ACHN (cell line): ENCODE results near the gene PSMB3.

Experiments used
- DNase-seq: peaks from one replicate; pipeline ENCODE4 v3.0.0-alpha.2; 2015
- in situ Hi-C: cut with HindIII; loops from 2 replicates; pipeline ENCODE4 v1.10.0; 2017; ENCODE audit warnings: low sequenced_read_pairs, low pct_ligation_motif_present, low pct_unique_long_range_greater_than_20kb

The PSMB3 gene

DNA sequence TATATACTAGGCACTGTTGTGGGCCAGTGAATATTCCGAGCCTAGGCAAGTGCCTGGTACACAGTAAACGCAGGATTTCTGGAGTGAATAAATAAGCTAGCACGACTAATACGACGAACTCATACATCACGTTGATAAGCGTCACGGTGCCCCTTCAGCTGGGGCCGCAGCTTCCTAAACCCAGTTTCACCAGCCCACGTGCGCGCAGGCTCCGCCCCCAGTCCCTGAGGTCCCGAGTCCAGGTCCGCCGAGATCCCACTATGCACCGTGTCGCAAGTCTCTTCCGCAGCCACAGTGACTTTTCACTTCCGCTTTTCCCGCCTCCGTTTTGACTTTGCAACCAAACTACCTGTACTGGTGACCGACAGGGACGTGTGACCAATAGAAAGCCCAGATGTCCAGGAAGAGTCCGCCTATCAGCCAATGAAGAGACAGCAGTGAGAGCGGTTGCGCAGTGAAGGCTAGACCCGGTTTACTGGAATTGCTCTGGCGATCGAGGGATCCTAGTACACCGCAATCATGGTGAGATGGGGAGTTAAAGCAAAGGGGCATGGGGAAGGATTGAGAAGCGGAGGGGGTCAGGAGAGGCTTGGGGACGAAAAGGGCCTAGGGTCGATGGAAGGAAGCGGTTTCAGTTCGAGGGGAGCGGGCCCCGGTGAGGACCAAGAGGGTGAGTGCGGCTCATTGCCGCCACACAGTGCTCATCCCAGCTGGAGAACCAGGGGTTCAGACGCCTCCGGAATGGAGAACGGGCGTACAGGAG lies at the start of gene PSMB3:
Gene PSMB3, plus strand, starts transcription at position 434 of the 763 bp plus-strand sequence. Its CDS starts 86 bp downstream, at position 520.
- in situ Hi-C loops: no loop called here
- DNase-seq: peak; percentile 100

DNA sequence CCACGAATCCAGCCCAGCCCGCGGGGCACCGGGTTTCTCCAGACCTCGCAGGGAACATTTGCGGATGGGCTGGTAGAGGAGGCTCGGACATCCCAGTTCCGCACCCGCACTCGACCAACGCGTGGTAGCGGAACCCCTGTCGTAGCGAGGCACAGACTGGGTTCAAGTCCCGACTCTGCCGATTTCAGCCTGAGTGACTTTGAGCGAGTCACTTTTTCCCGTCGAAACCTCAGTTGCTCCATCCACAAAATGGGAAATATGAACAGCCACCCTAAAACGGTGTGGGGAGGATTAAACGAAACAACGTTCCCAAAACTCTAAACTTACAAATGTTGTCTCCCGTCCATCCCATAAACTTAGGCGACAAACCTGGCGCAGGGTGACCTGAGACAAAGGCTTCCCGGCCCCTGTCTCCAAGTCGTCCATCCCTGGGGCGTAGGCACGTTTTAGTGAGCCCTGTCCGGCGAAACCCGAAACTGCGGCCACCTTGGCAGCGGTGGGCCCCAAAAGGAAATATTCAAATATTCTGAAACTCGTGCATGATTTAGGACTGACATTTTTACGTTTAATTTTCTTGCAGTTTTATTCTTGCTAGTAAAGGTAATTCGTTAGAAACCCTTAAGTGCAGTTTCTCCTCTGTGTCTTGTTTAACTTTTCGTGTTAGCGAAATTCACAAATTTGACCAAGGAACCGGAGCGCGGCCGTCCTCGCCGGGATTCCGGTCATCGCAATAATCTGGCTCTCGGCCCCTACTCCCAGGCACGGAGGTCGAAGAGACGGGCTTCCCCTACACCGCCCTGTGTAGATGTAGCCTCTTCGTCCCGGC lies 49.4 kb upstream of the PSMB3 start:
- in situ Hi-C loops: no loop called here
- DNase-seq: peak; percentile 62

DNA sequence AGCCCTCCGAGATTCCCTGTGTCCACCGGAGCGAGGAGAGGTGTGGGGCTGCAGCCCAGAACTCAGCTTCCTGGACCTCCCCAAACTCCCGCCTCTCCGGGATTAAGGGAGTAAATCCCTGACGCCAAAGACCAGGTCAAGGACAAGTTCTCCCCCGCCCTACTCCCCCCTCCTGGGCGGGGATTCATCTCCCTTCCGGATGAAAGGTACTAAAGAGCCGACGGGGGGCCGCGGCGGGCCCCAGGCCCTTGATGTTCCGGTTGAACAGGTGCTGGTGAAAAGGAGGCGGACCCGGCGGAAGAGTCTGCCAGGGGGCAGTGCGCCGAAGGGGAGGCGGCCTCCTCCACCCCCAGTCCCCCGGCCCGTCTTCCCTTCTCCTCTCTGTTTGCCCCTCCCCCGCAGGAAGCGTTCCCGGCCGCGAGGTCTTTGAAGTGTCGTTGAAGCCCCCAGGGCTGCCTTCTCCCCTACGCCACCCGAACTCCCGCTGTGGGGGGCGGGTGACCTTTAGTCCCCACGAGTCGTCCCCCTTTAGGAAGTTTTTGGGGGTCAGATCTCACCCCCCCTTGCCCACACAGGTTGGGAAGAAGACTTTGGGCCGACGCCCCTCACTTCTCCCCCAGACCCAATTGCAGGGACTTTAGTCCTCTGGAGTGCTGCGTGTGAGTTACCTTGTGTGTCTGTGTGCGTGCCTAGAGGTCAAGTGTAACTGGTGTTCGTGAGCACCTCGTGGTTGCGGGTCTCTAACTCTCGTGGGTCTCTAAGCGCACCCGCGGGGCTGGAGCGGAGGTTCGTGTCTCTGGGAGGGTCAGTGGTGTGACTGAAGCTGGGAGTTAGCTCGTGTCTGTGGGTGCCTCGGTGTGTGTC lies 48.6 kb upstream of the PSMB3 start:
- peak; percentile 90 for DNase-seq

DNA sequence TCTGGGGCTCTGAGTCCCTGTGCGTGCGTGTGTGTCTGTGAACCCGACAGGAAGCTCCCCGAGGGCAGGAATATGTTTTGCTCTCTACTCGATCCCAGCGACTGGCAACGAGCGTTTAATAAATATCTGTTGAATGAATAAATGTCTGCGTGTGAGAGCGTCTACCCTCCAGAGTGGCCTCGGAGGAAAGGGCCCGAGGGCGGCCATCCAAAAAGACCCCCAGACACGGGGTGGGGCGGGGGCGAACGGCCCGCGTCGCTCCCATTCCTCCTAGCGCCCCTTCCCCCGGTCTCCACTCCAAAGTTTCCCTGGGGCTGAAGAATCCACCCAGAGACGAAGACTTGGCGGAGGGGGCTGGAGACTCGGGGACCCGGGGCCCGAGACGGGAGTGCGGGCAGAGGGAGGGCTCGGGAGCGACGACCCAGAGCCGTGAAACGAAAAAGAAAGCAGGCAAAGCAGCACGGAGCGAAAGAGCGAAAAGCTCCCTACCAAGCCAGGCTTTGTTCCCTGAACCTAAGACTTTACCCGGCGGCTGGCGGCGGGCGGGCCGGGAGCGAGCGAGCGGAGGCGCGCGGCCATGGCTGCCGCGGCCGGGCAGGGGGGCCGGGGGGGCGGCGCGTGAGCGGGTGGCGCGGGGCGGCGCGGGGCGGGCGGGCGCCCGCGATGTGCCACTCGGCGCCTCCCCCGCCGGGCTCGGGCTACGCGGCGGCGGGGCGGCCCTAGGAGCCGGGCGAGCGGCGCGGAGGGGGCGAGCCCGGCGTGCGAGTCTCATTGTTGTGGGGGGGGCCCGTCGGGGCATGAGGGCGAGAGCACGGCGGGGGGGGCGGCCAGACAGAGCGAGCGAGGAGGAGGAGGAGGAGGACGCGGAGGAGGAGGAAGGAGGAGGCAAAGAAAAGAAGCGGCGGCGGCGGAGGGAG lies 47.7 kb upstream of the PSMB3 start, which contains the start of gene MLLT6:
Gene MLLT6, plus strand, starts transcription at position 668 of the 917 bp plus-strand sequence. CDS start 360 bp downstream, outside the sequence.
- in situ Hi-C loops: no loop called here
- DNase-seq: peak; percentile 85

More for the DNA sequence above, 48.6 kb upstream of the PSMB3 start:
- in situ Hi-C loops: no loop called here

DNA sequence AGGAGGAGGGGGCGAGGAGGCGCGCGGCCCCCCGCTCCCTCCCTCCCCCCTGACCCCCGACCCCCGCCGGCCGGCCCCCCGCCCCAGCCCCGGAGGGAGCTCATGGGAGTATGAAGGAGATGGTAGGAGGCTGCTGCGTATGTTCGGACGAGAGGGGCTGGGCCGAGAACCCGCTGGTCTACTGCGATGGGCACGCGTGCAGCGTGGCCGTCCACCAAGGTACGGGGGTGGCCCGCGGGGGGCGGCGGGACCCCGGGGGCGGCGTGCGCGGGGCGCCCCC lies 47.1 kb upstream of the PSMB3 start:
- in situ Hi-C loops: no loop called here
- DNase-seq: no peak

DNA sequence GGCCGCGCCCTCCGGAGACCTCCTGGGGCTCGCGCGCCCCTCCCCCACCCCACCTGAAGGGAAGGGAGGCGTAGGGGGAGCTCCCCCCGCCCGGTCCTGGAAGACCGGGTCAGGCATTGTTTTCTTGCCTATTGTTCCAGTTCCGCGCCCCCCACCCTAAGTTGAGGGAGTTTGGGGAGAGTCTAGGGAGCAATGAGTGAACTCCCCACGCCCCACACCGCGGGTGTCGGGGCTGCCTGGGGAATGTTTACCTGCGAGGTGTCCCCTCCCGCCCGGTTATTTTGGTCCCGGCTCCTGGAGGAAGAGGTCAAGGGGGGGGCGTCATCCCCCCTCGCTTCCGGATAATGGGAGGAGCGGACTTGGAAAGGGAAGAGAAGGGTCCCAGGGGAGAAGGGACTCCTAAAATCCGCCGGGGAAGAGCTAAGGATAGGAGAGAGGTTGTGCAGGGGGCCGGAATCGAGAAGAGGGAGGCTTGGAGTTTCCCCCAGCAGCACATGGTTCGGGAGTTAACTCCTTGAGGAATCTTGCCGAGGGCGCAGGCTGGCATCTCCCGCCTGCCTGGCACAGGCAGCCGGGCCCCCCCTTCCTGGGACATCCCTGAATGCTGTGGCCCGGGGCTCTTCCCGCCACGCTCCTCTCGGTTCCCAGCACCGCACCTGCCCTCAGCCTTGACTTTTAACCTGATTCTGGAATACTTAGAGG lies 46.6 kb upstream of the PSMB3 start:
- in situ Hi-C loops: no loop called here
- DNase-seq: peak; percentile 46

DNA sequence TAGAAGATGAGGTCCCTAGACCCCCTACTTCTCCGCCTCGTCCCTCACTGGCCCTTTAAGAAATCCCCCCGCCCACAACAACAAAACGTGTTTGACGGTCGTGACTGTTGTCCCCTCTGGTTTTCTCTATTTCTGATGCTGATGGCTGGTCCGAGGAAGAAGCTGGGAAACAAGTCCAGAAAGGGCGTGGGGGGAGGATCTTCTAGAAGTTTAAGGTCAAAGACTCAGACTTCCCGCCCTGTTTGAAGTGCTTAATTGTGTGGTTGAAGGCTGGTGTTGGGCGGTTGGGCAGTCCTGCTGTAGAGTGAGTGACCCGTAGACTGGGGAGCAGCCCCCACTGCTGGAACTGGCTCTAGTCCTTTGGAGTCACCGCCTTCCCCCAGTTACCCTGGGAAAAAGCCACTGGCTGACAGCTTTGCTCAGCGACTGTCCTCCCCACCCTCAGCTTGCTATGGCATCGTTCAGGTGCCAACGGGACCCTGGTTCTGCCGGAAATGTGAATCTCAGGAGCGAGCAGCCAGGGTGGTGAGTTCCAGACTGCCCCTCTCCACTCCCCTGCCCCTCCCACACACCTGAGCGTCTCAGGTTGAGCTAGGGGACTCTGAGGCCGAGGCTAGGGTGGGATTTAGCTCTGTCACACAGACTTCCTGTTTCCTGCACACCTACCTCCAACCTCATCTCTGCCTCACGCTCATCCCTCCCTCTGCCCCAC lies 45.9 kb upstream of the PSMB3 start:
- no peak for DNase-seq
- in situ Hi-C loops: no loop called here

DNA sequence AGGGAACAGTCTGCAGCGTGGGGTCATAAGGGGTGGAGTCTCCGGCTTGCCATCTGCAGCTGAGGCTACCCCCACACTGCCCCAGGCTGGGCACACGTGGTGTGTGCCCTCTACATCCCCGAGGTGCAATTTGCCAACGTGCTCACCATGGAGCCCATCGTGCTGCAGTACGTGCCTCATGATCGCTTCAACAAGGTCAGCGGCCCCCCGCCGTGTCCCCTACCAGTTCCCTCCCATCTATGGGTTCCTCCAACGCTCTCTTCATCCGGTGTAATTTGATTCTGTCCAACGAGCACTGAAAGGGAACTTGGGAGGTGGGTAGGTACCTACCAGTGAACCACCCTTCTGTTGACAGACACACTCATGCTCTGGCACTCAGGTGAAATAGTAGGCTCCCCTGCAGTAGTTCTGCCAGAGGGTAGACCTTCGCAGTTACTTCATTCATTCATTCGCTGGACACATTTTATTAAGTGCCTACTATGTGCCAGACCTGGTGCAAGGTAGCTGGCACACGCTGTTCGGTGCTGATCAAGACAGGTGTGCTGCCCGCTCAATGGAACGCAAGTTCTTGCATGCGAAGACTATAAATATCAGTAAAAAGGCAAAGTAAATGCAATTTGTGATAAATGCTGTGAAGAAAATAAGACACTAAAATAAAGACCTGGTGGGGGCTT lies 44.7 kb upstream of the PSMB3 start:
- in situ Hi-C loops: no loop called here
- DNase-seq: no peak

DNA sequence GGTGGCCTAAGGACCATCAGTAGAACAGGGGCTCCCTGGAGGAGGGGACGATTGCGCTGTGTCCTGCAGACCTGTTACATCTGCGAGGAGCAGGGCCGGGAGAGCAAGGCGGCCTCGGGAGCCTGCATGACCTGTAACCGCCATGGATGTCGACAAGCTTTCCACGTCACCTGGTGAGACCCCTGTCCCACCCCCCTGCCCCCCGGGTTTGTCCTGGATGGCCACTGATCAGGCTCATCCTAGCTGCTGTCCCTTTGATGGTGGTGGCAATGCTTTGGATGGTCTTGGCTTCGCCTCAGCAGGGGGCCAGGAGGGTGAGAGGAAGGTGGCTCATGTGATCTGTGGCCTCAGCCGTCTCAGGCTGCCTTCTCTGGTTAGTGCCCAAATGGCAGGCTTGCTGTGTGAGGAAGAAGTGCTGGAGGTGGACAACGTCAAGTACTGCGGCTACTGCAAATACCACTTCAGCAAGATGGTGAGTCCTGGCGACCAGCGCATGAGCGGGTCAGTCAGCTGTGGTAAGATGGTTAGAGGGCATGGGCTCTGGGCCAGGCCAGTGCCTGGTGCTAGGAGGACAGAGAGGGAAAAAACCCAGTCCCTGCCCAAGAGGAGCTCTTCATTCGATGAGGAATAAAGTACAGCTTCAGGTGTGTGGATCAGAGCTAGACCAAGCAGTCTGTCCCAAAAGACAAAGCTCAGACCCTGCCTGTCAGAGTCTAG lies 43.3 kb upstream of the PSMB3 start:
- in situ Hi-C loops: no loop called here
- no peak for DNase-seq

DNA sequence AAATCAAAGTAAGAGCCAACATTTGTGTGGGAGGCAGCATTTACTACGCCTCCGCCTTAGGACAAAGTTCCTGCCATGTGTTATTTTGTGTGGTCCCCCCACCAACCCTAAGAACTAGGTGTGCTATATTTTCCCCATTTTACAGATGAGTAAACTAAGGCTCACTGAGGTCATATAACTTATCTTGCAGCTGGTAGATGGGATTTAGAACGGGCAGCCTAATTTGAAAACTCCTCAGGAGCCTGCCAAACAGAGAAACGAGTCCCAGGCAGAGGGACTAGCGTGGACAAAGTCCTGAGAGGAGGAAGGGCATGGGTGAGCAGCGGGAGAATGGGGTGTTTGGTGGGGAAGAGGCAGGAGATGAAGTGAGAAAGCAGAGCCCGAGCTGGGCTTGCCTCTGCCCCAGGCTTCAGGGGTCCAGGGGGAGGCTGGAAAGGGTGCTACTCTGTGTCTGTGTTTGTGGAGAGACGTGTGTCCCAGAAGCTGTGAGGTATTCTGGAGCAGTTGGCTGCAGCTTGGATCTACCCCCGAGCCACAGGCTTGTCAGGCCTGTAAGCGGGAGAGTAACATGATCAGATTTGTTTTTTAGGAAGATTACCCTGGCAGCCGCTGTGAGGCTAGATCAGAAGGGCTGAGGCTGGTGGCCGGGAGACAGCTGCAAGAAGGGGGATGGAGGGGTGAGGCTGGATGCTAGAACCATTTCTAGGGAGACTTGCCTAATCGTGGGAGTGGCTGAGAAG lies 42.5 kb upstream of the PSMB3 start:
- in situ Hi-C loops: no loop called here
- DNase-seq: no peak

DNA sequence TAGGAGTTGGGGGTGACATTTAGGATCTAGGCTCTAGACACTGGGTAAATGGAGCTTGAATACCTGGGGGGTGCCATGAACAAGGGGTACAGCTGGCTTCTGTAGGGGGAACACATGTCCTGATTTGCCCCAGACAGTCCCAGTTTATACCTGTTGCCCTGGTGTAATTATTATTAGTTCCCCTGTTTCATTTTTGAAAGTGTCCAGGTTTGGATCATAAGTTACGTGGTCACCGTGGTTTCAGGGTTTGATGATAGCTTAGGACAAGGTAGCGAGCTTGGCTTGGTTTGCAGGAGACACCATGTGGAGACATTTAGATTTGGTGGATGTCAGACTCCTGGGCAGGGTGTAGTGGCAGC lies 42.0 kb upstream of the PSMB3 start:
- in situ Hi-C loops: no loop called here

DNA sequence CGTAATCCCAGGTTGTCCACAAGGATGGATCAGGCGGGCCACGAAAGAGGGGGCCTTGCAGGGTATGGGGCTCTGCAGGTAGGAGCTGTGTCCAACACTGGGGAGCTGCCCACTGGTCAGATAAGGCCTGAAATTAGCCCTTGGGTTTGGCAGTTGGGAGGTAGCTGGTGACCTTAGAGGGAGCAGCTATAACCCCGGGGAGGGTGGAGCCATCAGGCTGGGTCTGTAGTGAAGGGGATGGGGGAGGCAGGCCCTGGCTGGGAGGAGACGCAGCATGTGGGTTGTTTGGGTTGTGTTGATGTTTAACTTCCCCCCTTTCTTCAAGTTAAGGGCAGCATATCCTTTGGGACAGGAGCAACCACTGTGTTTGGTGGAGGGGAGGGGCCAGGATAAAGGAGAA lies 41.6 kb upstream of the PSMB3 start:
- no peak for DNase-seq
- in situ Hi-C loops: no loop called here

More for the DNA sequence above, 42.0 kb upstream of the PSMB3 start:
- no peak for DNase-seq

DNA sequence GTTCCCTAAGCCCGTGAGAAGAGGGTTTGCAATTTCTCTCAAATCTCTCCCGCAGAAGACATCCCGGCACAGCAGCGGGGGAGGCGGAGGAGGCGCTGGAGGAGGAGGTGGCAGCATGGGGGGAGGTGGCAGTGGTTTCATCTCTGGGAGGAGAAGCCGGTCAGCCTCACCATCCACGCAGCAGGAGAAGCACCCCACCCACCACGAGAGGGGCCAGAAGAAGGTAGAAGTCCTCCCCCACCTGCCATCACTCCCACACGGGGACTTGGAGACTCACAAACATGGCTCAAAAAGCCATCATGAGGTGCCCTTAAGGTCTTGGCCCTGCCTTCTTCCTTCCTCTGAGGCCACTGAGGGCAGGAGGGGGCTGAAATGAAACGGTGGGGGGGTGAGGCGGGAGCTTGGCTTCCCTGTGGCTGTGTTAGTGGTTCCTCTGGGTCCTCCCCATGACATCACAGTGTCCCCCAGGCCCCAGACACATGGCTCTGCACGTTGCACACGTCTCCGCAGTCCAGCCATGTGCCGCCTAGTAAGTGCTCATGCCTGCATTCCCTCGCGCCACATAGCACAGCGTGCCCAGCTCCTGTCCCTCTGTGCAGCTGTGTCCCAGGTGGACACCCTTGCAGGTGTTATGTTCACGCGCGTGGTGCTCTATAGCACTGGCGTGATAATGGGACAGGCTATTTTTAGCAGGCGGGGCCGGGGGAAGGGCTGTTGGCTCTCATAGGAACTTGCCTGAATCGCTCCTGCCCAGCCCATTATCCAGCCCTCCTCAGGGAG lies 40.6 kb upstream of the PSMB3 start:
- in situ Hi-C loops: no loop called here
- no peak for DNase-seq

DNA sequence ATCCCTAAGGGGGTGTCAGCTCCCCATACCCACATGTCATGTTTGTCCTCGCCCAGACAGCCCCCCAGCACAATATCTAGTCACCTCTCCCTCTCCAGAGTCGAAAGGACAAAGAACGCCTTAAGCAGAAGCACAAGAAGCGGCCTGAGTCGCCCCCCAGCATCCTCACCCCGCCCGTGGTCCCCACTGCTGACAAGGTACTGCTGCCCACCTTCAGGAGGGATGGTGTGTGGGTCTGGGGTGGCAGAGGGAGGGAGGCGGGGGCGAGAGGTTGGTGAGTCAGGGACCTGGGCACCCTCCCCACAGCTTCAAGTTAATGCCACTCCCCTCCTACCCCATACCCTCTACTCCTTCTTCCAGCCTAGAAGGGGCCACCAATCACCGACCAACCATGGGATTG lies 39.9 kb upstream of the PSMB3 start:
- DNase-seq: no peak
- in situ Hi-C loops: no loop called here
